Neural progenitor cell (in vitro differentiated cells): ENCODE results near the gene DYNLT3. TPM values are rescaled to one million over a fixed set of nuclear protein-coding genes. Genes with fewer than 3 reads are reported as not detected.

Experiments
- DNase-seq: peaks from one replicate; pipeline ENCODE4 v3.0.0-alpha.2; 2016; ENCODE audit warnings: low spot score
- H2AFZ ChIP-seq: fragments of 200-600 bp; sonication (generic); replicated peaks from 2 replicates; pipeline ENCODE4 v1.6.1; 2016; ENCODE audit warnings: antibody characterized with exemption
- H3F3A ChIP-seq: fragments of 200-600 bp; sonication (generic); 2 replicates; pipeline ENCODE4 v1.6.1; 2016; ENCODE audit warnings: antibody characterized with exemption, low read depth
- H3K27ac ChIP-seq: fragments of 200-600 bp; sonication (generic); 2 replicates; pipeline ENCODE4 v1.5.1; 2016; ENCODE audit warnings: mild to moderate bottlenecking
- H3K27me3 ChIP-seq: fragments of 200-600 bp; sonication (generic); 2 replicates; pipeline ENCODE4 v1.6.1; 2016; ENCODE audit warnings: mild to moderate bottlenecking, moderate library complexity
- H3K36me3 ChIP-seq: fragments of 200-600 bp; sonication (generic); 2 replicates; pipeline ENCODE4 v1.5.1; 2016
- H3K4me1 ChIP-seq: fragments of 200-600 bp; sonication (generic); 2 replicates; pipeline ENCODE4 v1.6.1; 2016; ENCODE audit warnings: mixed run types
- H3K4me2 ChIP-seq: fragments of 200-600 bp; sonication (generic); 2 replicates; pipeline ENCODE4 v1.6.1; 2016
- H3K4me3 ChIP-seq: fragments of 200-600 bp; sonication (generic); 2 replicates; pipeline ENCODE4 v1.5.1; 2016
- H3K79me2 ChIP-seq: fragments of 200-600 bp; sonication (generic); 2 replicates; pipeline ENCODE4 v1.6.1; 2016; ENCODE audit warnings: low read depth
- H3K9ac ChIP-seq: fragments of 200-600 bp; sonication (generic); 2 replicates; pipeline ENCODE4 v1.6.1; 2016
- H3K9me3 ChIP-seq: fragments of 200-600 bp; sonication (generic); 2 replicates; pipeline ENCODE4 v1.5.1; 2016; ENCODE audit warnings: low read depth
- H4K20me1 ChIP-seq: fragments of 200-600 bp; sonication (generic); 2 replicates; pipeline ENCODE4 v1.6.1; 2016; ENCODE audit warnings: low read depth
- H3K27ac Mint-ChIP-seq: 3 replicates; pipeline ENCODE4 v1.8.0; 2021; ENCODE audit warnings: mixed read lengths
- H3K27me3 Mint-ChIP-seq: 2 replicates; pipeline ENCODE4 v1.8.0; 2022; ENCODE audit warnings: low read depth, mild to moderate bottlenecking, inconsistent platforms, moderate library complexity, mixed read lengths; ENCODE audit not compliant: insufficient read depth
- H3K36me3 Mint-ChIP-seq: 3 replicates; pipeline ENCODE4 v1.8.0; 2021; ENCODE audit warnings: mixed read lengths
- H3K4me1 Mint-ChIP-seq: 3 replicates; pipeline ENCODE4 v1.8.0; 2021; ENCODE audit warnings: mixed read lengths
- H3K4me3 Mint-ChIP-seq: 3 replicates; pipeline ENCODE4 v1.8.0; 2021; ENCODE audit warnings: mild to moderate bottlenecking, moderate library complexity, mixed read lengths
- H3K9me3 Mint-ChIP-seq: 3 replicates; pipeline ENCODE4 v1.8.0; 2020; ENCODE audit warnings: mixed read lengths
- CTCF ChIP-seq: fragments of 200-600 bp; sonication (generic); IDR thresholded peaks from 2 replicates; pipeline ENCODE4 v1.5.1; 2017; ENCODE audit warnings: antibody characterized with exemption, mild to moderate bottlenecking
- EZH2 ChIP-seq: fragments of 200-600 bp; sonication (generic); IDR thresholded peaks from 2 replicates; pipeline ENCODE4 v1.6.1; 2017; ENCODE audit warnings: antibody characterized with exemption, mild to moderate bottlenecking, moderate library complexity
- EZH2phosphoT487 ChIP-seq: fragments of 200-600 bp; sonication (generic); IDR thresholded peaks from 2 replicates; pipeline ENCODE4 v1.6.1; 2017; ENCODE audit warnings: antibody characterized with exemption
- total RNA-seq: library from RNA; depleted of rRNA; stranded (reverse); fragments of >200 nt; gene quantifications from 2 replicates; pipeline ENCODE4 v1.2.3, GENCODE V29; 2015; ENCODE audit warnings: low replicate concordance

The DYNLT3 gene
- total RNA-seq, 1 donor from 2014 or later: 12.1 TPM

GRCh38 chrX:37873220-37873619, 25.8 kb upstream of the DYNLT3 start:
- H3K9ac ChIP-seq: no peak overlapping the region
- no peaks in the 10 kb centered on the region for H3K27me3 ChIP-seq
- H3K36me3 ChIP-seq: no peaks in the 10 kb centered on the region
- no peaks in the 10 kb centered on the region for H3K27me3 Mint-ChIP-seq
- no peak overlapping the region for H2AFZ ChIP-seq
- no peaks in the 10 kb centered on the region for H3K79me2 ChIP-seq
- no peak overlapping the region for H3K4me2 ChIP-seq
- H3K4me3 ChIP-seq: no peak overlapping the region
- no peak overlapping the region for H3K27ac Mint-ChIP-seq
- no peaks in the 10 kb centered on the region for H3K4me1 ChIP-seq
- H3K36me3 Mint-ChIP-seq: no peaks in the 10 kb centered on the region
- H3K9me3 ChIP-seq: no peaks in the 10 kb centered on the region
- TF ChIP-seq EZH2phosphoT487: no peak
- TF ChIP-seq CTCF: no peak
- TF ChIP-seq EZH2: no peak
- no peaks in the 10 kb centered on the region for H3F3A ChIP-seq
- H3K4me3 Mint-ChIP-seq: no peak overlapping the region
- H3K9me3 Mint-ChIP-seq: no peaks in the 10 kb centered on the region
- H3K27ac ChIP-seq: no peak overlapping the region
- no peak for DNase-seq
- no peaks in the 10 kb centered on the region for H3K4me1 Mint-ChIP-seq
- H4K20me1 ChIP-seq: no peaks in the 10 kb centered on the region

- Histone ChIP-seq H3K9me3 (no peaks in the 10 kb centered on the region), H3K9ac (no peak overlapping the region), H2AFZ (no peak overlapping the region), H3K4me2 (no peak overlapping the region), H4K20me1 (no peaks in the 10 kb centered on the region), H3K36me3 (no peaks in the 10 kb centered on the region), H3K27ac (no peak overlapping the region), H3K79me2 (no peaks in the 10 kb centered on the region), H3K27me3 (no peaks in the 10 kb centered on the region), H3F3A (no peaks in the 10 kb centered on the region), H3K4me1 (no peaks in the 10 kb centered on the region), H3K4me3 (no peak overlapping the region)
- TF ChIP-seq EZH2 (no peak), CTCF (no peak), EZH2phosphoT487 (no peak)
- no peaks in the 10 kb centered on the region for H3K9me3 Mint-ChIP-seq
- H3K27me3 Mint-ChIP-seq: no peaks in the 10 kb centered on the region
- no peaks in the 10 kb centered on the region for H3K36me3 Mint-ChIP-seq
- no peak overlapping the region for H3K4me3 Mint-ChIP-seq
- no peaks in the 10 kb centered on the region for H3K4me1 Mint-ChIP-seq
- H3K27ac Mint-ChIP-seq: no peak overlapping the region
- DNase-seq: no peak
Measured at GRCh38 chrX:37872303-37872655, 24.9 kb upstream of the DYNLT3 start.

GRCh38 chrX:37871626-37872302, 24.4 kb upstream of the DYNLT3 start:
- TF ChIP-seq EZH2phosphoT487 (no peak), EZH2 (no peak), CTCF (no peak)
- no peak overlapping the region for H3K9ac ChIP-seq
- Mint-ChIP-seq H3K36me3 (no peaks in the 10 kb centered on the region), H3K27ac (no peak overlapping the region), H3K4me1 (no peaks in the 10 kb centered on the region), H3K4me3 (no peak overlapping the region), H3K27me3 (no peaks in the 10 kb centered on the region), H3K9me3 (peaks cover 3% of the 10 kb centered on the region)
- H3K4me3 ChIP-seq: no peak overlapping the region
- no peaks in the 10 kb centered on the region for H3K9me3 ChIP-seq
- H3F3A ChIP-seq: no peaks in the 10 kb centered on the region
- no peaks in the 10 kb centered on the region for H4K20me1 ChIP-seq
- no peak overlapping the region for H3K4me2 ChIP-seq
- no peak overlapping the region for H3K27ac ChIP-seq
- DNase-seq: no peak
- H3K4me1 ChIP-seq: no peaks in the 10 kb centered on the region
- H2AFZ ChIP-seq: no peak overlapping the region
- H3K36me3 ChIP-seq: no peaks in the 10 kb centered on the region
- no peaks in the 10 kb centered on the region for H3K79me2 ChIP-seq
- no peaks in the 10 kb centered on the region for H3K27me3 ChIP-seq
